ENCODE data around the gene ZNF71.
A peak's percentile ranks its signal among the peaks of the same experiment; 100 is the strongest.

The ZNF71 gene

GRCh38 chr19:56594783-56595547 is at the start of gene ZNF71:
ZNF71 (plus strand) TSS chr19:56595302; CDS start chr19:56601559, 6,257 bp downstream.
- peak; percentile 85 to 86 for DNase-seq

DNA sequence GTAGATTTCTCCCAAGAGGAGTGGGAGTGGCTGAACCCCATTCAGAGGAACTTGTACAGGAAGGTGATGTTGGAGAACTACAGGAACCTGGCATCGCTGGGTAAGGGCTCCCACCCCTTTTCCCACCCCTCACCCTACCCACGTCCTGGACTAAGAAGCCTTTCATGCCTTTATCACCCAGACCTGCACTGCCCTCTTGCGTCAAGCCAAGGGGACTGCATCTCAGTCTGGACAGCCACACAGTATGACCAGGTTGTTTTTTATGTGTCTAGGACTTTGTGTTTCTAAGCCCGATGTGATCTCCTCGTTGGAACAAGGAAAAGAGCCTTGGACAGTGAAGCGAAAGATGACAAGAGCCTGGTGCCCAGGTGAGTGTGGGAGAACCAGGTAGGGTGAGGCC is 47.6 kb upstream of the ZNF71 start:
- no peak for DNase-seq

GRCh38 chr19:56554272-56554869 is 40.7 kb upstream of the ZNF71 start:
- no peak for DNase-seq

DNA sequence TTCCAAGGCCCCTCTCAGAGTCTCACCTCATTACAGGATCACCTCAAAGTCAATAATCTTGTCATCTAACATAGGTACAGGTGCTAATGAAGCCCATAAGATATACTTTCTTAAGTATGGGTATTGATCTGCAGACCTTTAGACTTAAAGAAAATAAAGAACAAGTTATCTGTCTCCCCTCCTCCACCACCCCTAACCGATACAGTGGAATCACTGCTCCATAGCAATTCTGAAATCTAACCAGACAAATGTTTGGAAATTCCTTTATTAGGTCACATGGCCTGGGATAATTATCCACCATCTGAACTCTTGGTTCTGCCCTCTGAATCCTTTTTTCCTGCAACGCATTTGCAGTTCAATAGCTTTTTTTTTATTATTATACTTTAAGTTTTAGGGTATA is 32.3 kb upstream of the ZNF71 start:
- no peak for DNase-seq

- peak; percentile 10 to 15 for DNase-seq
Measured at GRCh38 chr19:56566904-56567273, 28.2 kb upstream of the ZNF71 start.

DNA sequence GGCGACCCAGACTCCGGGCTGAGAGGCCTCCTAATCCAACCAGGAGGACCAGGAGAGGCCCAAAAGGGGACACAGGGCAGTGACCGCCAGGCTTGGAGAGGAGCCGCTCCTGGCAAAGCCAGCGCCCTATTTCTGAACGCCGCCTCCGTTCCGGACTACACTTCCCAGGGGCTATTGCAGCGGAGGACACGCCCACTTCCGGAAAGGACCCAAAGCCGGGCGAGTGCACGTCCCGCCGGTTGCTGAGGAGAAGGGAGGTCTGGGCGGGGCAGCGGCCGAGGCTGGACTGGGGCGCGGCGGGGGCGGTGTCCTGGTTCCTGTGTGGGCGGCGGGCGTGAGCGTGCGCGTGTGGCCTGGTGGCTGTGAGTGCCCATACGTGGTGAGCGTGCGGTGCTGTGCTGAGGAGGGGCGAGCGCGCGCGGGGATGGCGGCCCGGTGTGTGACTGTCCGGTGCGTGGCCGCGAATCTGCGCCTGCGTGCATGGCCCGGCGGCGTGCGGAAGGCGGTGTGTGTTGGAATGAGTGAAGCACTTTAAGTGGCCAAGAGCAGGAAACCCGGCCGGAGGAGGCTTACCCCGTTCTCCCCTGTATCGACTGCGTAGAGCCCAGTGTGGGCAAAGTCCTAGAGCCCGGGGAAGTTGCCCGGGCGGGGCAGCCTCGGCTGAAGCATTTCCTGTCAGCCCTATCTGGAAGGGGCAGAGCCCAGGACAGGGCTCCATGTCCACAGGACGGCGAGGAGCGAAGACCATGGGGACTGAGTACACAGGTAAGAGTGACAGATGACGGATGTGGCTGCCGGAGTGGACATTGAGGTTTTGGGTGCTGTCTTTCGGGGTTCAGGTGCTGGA is 27.6 kb upstream of the ZNF71 start, which contains the start of gene ZNF470:
ZNF470 (plus strand) TSS at position 195 of the 847 bp plus-strand sequence. CDS start 2,844 bp downstream, outside the sequence.
- peak; percentile 82 to 84 for DNase-seq

GRCh38 chr19:56572589-56572988 is 22.5 kb upstream of the ZNF71 start:
- no peak for DNase-seq

DNA sequence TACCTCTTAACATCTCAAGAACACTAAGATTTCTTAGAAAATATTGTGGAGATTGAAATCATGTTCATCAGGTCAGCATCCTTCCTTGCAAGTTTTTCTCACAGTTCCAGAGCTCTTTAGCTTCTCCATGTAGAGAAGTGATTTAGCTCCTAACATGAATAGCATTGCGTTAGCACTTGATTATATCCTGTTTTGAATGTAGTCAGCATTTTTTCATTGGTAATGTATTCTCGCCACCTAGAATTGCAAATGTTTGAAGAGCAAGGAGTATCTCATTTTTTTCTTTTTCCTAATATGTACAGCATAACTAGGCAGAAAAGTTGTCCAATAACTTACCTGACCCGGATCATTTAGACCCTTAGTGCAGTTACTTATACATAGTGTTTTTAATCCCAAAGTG is 21.2 kb upstream of the ZNF71 start:
- no peak for DNase-seq

DNA sequence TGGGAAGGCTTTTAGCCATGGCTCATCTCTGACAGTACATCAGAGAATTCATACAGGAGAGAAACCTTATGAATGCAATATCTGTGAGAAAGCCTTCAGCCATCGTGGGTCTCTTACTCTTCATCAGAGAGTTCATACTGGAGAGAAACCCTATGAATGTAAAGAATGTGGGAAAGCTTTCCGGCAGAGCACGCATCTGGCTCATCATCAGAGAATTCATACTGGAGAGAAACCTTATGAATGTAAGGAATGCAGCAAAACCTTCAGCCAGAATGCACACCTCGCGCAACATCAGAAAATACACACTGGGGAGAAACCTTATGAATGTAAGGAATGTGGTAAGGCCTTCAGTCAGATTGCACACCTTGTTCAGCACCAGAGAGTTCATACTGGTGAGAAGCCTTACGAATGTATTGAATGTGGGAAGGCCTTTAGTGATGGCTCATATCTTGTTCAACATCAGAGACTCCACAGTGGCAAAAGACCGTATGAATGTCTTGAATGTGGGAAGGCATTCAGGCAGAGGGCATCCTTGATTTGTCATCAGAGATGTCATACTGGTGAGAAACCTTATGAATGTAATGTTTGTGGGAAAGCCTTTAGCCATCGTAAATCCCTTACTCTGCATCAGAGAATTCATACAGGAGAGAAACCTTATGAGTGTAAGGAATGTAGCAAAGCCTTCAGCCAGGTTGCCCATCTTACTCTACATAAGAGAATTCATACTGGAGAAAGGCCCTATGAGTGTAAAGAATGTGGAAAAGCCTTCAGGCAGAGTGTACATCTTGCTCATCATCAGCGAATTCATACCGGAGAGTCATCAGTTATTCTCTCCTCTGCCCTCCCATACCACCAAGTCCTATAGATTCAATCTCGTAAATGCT is 17.1 kb upstream of the ZNF71 start:
- DNase-seq = no peak

DNA sequence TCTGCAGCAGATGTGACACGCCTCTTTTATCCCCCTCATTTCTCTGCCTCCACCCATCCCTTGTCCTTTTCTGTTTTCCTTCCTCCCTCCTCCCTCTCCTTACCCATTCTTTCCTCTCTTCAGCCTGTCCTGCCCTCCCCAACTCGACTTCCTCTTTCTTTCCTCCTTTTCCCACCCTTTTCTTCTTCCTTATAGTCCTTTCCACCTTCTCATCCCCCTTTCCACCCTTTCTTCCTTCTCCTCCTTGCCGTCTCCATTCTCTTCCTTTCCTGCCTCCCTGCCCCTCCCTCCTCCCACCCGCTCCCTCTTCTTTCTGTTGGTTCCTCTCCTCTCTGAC is 688 bp upstream of the ZNF71 start:
- DNase-seq = no peak

- DNase-seq = no peak
Measured at GRCh38 chr19:56595548-56595899, 422 bp downstream of the ZNF71 start.

DNA sequence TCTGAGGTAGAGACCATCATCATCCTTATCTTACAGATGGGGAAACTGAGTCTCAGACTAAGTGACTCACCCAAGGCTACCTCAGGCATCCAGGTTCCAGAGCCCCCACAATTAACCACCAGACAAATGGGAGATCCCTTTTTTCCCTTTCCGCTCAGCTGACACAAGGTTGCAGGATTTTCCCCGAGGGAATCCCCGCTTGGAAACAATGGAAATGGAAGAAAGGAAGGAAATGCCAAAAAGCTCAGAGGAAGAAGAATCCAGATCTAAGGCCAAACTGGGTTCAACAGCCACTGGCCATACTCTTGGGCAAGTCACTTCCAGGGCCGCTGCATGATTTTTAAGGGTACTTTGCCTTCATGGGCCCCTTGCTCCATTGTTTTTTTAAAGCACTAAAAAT is 1.6 kb downstream of the ZNF71 start:
- DNase-seq = no peak

DNA sequence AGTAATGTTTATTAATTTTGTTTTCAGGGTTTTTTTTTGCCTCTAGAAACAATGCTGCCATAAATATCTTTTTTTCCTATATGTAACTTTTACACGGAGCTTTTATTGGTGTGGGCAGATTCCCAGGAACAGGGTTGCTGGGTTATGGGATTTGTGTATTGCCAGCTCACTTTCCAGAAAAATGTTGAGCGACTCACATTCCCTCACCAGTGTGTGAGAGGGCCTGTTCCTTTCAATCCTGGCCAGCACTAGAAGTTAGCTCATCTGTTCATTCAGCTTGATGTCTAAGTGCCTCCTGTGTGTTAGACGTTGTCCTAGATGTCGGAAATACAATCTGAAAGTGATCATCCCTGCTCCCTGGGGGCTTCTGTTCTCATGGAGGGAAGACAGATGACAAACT is 2.6 kb downstream of the ZNF71 start:
- no peak for DNase-seq

- no peak for DNase-seq
Measured at GRCh38 chr19:56601375-56601774, 6.3 kb downstream of the ZNF71 start.

GRCh38 chr19:56603829-56604228 is 8.7 kb downstream of the ZNF71 start:
- DNase-seq = no peak

- DNase-seq = no peak
Measured at GRCh38 chr19:56608274-56608964, 13.3 kb downstream of the ZNF71 start.

- no peak for DNase-seq
Measured at GRCh38 chr19:56611288-56611687, 16.2 kb downstream of the ZNF71 start.

DNA sequence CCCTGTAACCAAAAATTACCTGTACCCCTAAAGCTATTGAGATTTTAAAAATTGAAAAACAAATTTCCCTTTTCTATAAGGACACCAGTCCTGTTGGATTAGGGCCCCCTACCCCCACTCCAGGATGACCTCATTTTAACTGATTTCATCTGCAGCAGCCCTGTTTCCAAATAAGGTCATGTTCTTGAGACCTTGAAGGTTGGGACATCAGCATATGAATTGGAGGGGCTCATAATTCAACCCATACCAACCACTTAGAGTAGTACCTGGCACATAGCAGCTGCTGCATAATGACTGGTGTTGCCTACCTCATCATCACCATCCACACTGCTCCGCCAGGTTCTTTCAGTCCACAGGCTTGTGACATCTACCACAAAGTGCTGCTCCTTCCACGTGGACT is 17.6 kb downstream of the ZNF71 start:
- DNase-seq = no peak

GRCh38 chr19:56613639-56614038 is 18.5 kb downstream of the ZNF71 start:
- no peak for DNase-seq

GRCh38 chr19:56617531-56617930 is 22.4 kb downstream of the ZNF71 start:
- DNase-seq = no peak

GRCh38 chr19:56619121-56619520 is 24.0 kb downstream of the ZNF71 start:
- no peak for DNase-seq

- no peak for DNase-seq
Measured at GRCh38 chr19:56622374-56622773, 27.3 kb downstream of the ZNF71 start.

Measured in activated CD4-positive, alpha-beta T cell treated with anti-CD3 and anti-CD28 coated beads, Interleukin-2, amount 50 U/mL, for 4 hours (primary cell).